ENCODE measurements around the gene SLC48A1. TPM values are rescaled to one million over a fixed set of nuclear protein-coding genes. Genes with fewer than 3 reads are reported as not detected.

Gene SLC48A1
- total and polyA plus RNA-seq, 2 donors (not counting 1 experiment from before 2014, with no cell fraction given) = 9.0 to 18.7 TPM

GRCh38 chr12:47747126-47747525, 25.9 kb upstream of the SLC48A1 start:
- Histone ChIP-seq H3K9ac (ENCODE audit: insufficient read depth, low read length) (no peak overlapping the region), H3K4me2 (ENCODE audit: extremely low read depth, insufficient read depth, low read length) (no peak overlapping the region), H3K27ac (ENCODE audit: insufficient read depth, low read length) (no peak overlapping the region), H3K9me3 (ENCODE audit: control insufficient read depth, insufficient read depth, low read depth, low read length) (no peaks in the 10 kb centered on the region), H2AFZ (ENCODE audit: low read length) (no peak overlapping the region), H3K4me1 (ENCODE audit: control insufficient read depth, extremely low read depth, insufficient read depth, low read length) (peaks cover 2% of the 10 kb centered on the region), H3K36me3 (ENCODE audit: control insufficient read depth, insufficient read depth, low read length) (no peaks in the 10 kb centered on the region), H3K4me3 (replicated peaks in 1 of 4; ENCODE audit: control extremely low read depth in 1 of 4, insufficient read depth in 1 of 4, low read depth in 3 of 4, low read length in 4 of 4) (no peak overlapping the region), H3K27me3 (ENCODE audit: control insufficient read depth, insufficient read depth, low read length) (peaks cover 5% of the 10 kb centered on the region), H4K20me1 (ENCODE audit: control insufficient read depth, extremely low read depth, insufficient read depth, low read length) (no peaks in the 10 kb centered on the region), H3K79me2 (ENCODE audit: control insufficient read depth, insufficient read depth, low read length) (no peaks in the 10 kb centered on the region)
- DNase-seq (ENCODE audit: low read depth in 2 of 2) = no peak
- no peak for TF ChIP-seq EZH2 (IDR thresholded peaks at IDR 0.05; ENCODE audit: low read length, missing control alignments)
- no peak for TF ChIP-seq CTCF (conservative IDR thresholded peaks at IDR 0.05 in 1 of 2, IDR thresholded peaks at IDR 0.05 in 1 of 2; ENCODE audit: low read depth in 1 of 2, low read length in 2 of 2)

- peaks cover 4% of the 10 kb centered on the region for H3K4me1 ChIP-seq (ENCODE audit: control insufficient read depth, extremely low read depth, insufficient read depth, low read length)
- no peaks in the 10 kb centered on the region for H3K79me2 ChIP-seq (ENCODE audit: control insufficient read depth, insufficient read depth, low read length)
- no peak for DNase-seq (ENCODE audit: low read depth in 2 of 2)
- no peak overlapping the region for H2AFZ ChIP-seq (ENCODE audit: low read length)
- no peak overlapping the region for H3K4me3 ChIP-seq (replicated peaks in 1 of 4; ENCODE audit: control extremely low read depth in 1 of 4, insufficient read depth in 1 of 4, low read depth in 3 of 4, low read length in 4 of 4)
- no peaks in the 10 kb centered on the region for H4K20me1 ChIP-seq (ENCODE audit: control insufficient read depth, extremely low read depth, insufficient read depth, low read length)
- no peak overlapping the region for H3K27ac ChIP-seq (ENCODE audit: insufficient read depth, low read length)
- H3K9ac ChIP-seq (ENCODE audit: insufficient read depth, low read length) = no peak overlapping the region
- no peak overlapping the region for H3K4me2 ChIP-seq (ENCODE audit: extremely low read depth, insufficient read depth, low read length)
- H3K27me3 ChIP-seq (ENCODE audit: control insufficient read depth, insufficient read depth, low read length) = peaks cover 5% of the 10 kb centered on the region
- TF ChIP-seq CTCF (conservative IDR thresholded peaks at IDR 0.05 in 1 of 2, IDR thresholded peaks at IDR 0.05 in 1 of 2; ENCODE audit: low read depth in 1 of 2, low read length in 2 of 2) (no peak), EZH2 (IDR thresholded peaks at IDR 0.05; ENCODE audit: low read length, missing control alignments) (no peak)
- H3K9me3 ChIP-seq (ENCODE audit: control insufficient read depth, insufficient read depth, low read depth, low read length) = no peaks in the 10 kb centered on the region
- no peaks in the 10 kb centered on the region for H3K36me3 ChIP-seq (ENCODE audit: control insufficient read depth, insufficient read depth, low read length)
These were observed 25.2 kb upstream of the SLC48A1 start for GRCh38 chr12:47747596-47748506.

GRCh38 chr12:47748507-47748828, 24.6 kb upstream of the SLC48A1 start:
- Histone ChIP-seq H2AFZ (ENCODE audit: low read length) (no peak overlapping the region), H3K9me3 (ENCODE audit: control insufficient read depth, insufficient read depth, low read depth, low read length) (no peaks in the 10 kb centered on the region), H3K9ac (ENCODE audit: insufficient read depth, low read length) (no peak overlapping the region), H3K79me2 (ENCODE audit: control insufficient read depth, insufficient read depth, low read length) (no peaks in the 10 kb centered on the region), H3K27ac (ENCODE audit: insufficient read depth, low read length) (no peak overlapping the region), H3K4me1 (ENCODE audit: control insufficient read depth, extremely low read depth, insufficient read depth, low read length) (peaks cover 9% of the 10 kb centered on the region), H3K27me3 (ENCODE audit: control insufficient read depth, insufficient read depth, low read length) (peaks cover 3% of the 10 kb centered on the region), H4K20me1 (ENCODE audit: control insufficient read depth, extremely low read depth, insufficient read depth, low read length) (no peaks in the 10 kb centered on the region), H3K4me3 (replicated peaks in 1 of 4; ENCODE audit: control extremely low read depth in 1 of 4, insufficient read depth in 1 of 4, low read depth in 3 of 4, low read length in 4 of 4) (no peak overlapping the region), H3K36me3 (ENCODE audit: control insufficient read depth, insufficient read depth, low read length) (no peaks in the 10 kb centered on the region), H3K4me2 (ENCODE audit: extremely low read depth, insufficient read depth, low read length) (no peak overlapping the region)
- no peak for TF ChIP-seq EZH2 (IDR thresholded peaks at IDR 0.05; ENCODE audit: low read length, missing control alignments)
- no peak for TF ChIP-seq CTCF (conservative IDR thresholded peaks at IDR 0.05 in 1 of 2, IDR thresholded peaks at IDR 0.05 in 1 of 2; ENCODE audit: low read depth in 1 of 2, low read length in 2 of 2)
- DNase-seq (ENCODE audit: low read depth in 2 of 2) = no peak
